Nephron (organoid): ENCODE measurements around the gene MYO15B.

ENCODE experiments used
- H3K27ac Mint-ChIP-seq, 3 experiments: 2 replicates each; pipeline ENCODE4 v1.8.0; 2020; ENCODE audit warnings: mixed read lengths in 3 of 3, mild to moderate bottlenecking in 2 of 3, moderate library complexity in 1 of 3
- H3K27me3 Mint-ChIP-seq: 2 replicates; pipeline ENCODE4 v1.8.0; 2021; ENCODE audit warnings: low read depth, mild to moderate bottlenecking, moderate library complexity, mixed read lengths
- H3K36me3 Mint-ChIP-seq: 2 replicates; pipeline ENCODE4 v1.8.0; 2020; ENCODE audit warnings: low read depth, mixed read lengths
- H3K4me1 Mint-ChIP-seq: 2 replicates; pipeline ENCODE4 v1.8.0; 2020; ENCODE audit warnings: mixed read lengths
- H3K4me3 Mint-ChIP-seq, 3 experiments: 2 replicates each; pipeline ENCODE4 v1.8.0; 2020; ENCODE audit warnings: mild to moderate bottlenecking in 3 of 3, mixed read lengths in 3 of 3, moderate library complexity in 2 of 3
- H3K9me3 Mint-ChIP-seq: 2 replicates; pipeline ENCODE4 v1.8.0; 2020; ENCODE audit warnings: mixed read lengths
- TF ChIP-seq, protein P1 (sequence below), 3 experiments: fragments of 200-600 bp; sonication (generic); IDR thresholded peaks; one replicate each; pipeline ENCODE4 v1.5.0; 2021; ENCODE audit warnings: antibody characterized with exemption in 3 of 3; ENCODE audit not compliant: unreplicated experiment in 3 of 3

MYO15B gene

DNA sequence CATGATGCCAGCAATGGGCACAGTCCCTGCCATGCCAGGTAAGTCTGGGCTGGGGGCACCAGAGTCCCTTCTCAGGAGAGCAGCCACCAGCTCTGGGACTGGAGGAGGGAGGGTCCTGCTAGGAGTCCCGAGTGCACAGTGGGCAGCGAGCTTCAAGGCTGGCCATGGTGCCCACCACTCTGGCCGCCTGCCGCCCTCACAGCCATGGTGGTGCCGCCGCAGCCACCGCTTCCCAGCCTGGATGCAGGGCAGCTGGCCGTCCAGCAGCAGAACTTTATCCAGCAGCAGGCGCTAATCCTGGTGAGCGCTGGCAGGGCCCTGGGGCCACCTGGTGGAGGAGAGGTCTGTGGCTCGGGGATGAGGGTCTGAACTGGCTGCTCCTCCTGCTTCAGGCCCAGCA lies 27.7 kb downstream of the MYO15B start:
- Mint-ChIP-seq H3K36me3 (no peaks in the 10 kb centered on the region), H3K27me3 (peaks cover 3% of the 10 kb centered on the region), H3K4me3 (no peak overlapping the region), H3K4me1 (no peaks in the 10 kb centered on the region), H3K9me3 (no peaks in the 10 kb centered on the region), H3K27ac (no peak overlapping the region)
- TF ChIP-seq, protein P1, sequence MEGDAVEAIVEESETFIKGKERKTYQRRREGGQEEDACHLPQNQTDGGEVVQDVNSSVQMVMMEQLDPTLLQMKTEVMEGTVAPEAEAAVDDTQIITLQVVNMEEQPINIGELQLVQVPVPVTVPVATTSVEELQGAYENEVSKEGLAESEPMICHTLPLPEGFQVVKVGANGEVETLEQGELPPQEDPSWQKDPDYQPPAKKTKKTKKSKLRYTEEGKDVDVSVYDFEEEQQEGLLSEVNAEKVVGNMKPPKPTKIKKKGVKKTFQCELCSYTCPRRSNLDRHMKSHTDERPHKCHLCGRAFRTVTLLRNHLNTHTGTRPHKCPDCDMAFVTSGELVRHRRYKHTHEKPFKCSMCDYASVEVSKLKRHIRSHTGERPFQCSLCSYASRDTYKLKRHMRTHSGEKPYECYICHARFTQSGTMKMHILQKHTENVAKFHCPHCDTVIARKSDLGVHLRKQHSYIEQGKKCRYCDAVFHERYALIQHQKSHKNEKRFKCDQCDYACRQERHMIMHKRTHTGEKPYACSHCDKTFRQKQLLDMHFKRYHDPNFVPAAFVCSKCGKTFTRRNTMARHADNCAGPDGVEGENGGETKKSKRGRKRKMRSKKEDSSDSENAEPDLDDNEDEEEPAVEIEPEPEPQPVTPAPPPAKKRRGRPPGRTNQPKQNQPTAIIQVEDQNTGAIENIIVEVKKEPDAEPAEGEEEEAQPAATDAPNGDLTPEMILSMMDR (IDR thresholded peaks at IDR 0.05; ENCODE audit: unreplicated experiment in 3 of 3) = no peak

DNA sequence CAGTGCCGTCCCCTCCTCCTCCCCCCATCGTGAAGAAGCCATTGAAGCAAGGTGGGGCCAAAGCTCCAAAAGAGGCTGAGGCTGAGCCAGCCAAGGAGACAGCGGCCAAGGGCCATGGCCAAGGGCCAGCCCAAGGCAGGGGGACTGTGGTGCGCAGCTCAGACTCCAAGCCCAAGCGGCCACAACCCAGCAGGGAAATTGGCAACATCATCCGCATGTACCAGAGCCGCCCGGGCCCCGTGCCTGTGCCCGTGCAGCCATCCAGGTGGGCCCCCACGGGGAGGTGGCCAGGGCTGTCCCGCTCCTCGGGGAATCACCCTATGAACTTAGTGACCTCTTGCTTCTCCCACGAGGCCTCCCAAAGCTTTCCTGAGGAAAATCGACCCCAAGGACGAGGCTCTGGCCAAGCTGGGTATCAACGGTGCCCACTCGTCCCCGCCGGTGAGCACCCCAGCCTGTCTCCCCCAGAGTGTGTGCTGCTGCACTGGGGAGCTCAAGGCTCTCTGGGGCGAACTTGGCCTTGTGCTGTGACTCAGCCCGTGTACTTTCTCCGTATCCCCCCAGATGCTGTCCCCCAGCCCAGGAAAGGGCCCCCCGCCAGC lies 29.0 kb downstream of the MYO15B start:
- no peaks in the 10 kb centered on the region for H3K36me3 Mint-ChIP-seq
- H3K27me3 Mint-ChIP-seq = peaks cover 3% of the 10 kb centered on the region
- TF ChIP-seq, protein P1 (IDR thresholded peaks at IDR 0.05; ENCODE audit: unreplicated experiment in 3 of 3) = no peak
- no peaks in the 10 kb centered on the region for H3K4me1 Mint-ChIP-seq
- no peaks in the 10 kb centered on the region for H3K9me3 Mint-ChIP-seq
- H3K4me3 Mint-ChIP-seq = no peak overlapping the region
- no peak overlapping the region for H3K27ac Mint-ChIP-seq

DNA sequence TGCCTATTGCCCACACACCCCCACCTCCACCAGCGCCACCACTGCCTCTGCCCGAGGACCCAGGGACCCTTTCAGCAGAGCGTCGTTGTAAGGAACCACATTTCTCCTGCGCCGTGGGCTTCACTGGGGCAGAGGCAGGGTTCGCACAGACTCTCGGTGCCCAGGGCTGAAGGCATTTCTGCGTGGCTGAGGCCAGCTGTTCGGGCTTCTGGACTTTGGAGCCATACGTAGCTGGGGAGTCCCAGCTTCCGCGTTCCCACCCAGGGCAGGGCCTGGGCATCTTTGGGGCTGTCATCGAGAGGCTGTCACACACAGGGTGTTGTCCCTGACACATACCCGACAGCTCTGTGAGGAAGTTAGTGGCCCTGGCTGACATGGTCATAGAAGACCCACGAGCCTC lies 29.6 kb downstream of the MYO15B start:
- Mint-ChIP-seq H3K9me3 (no peaks in the 10 kb centered on the region), H3K4me1 (peaks cover 4% of the 10 kb centered on the region), H3K27ac (no peak overlapping the region), H3K27me3 (peaks cover 3% of the 10 kb centered on the region), H3K4me3 (no peak overlapping the region), H3K36me3 (no peaks in the 10 kb centered on the region)
- TF ChIP-seq, protein P1 (IDR thresholded peaks at IDR 0.05; ENCODE audit: unreplicated experiment in 3 of 3) = no peak

DNA sequence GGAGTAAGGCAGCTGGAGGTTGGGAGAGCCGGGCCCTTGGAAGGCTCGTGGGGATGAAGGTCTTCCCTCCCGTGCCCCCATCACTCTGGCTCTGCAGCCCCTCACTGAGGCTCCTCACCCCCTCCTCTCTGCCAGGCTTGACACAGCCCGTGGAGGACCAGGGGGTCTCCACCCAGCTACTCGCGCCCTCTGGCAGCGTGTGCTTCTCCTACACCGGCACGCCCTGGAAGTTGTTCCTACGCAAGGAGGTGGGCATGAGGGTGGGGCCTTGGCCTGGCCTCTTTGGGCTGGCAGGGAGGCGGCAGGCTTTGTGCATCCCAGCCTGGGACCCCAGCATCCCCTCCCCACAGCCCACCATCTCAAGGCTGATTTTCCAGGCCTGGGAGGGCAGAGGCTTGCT lies 30.1 kb downstream of the MYO15B start:
- no peaks in the 10 kb centered on the region for H3K36me3 Mint-ChIP-seq

DNA sequence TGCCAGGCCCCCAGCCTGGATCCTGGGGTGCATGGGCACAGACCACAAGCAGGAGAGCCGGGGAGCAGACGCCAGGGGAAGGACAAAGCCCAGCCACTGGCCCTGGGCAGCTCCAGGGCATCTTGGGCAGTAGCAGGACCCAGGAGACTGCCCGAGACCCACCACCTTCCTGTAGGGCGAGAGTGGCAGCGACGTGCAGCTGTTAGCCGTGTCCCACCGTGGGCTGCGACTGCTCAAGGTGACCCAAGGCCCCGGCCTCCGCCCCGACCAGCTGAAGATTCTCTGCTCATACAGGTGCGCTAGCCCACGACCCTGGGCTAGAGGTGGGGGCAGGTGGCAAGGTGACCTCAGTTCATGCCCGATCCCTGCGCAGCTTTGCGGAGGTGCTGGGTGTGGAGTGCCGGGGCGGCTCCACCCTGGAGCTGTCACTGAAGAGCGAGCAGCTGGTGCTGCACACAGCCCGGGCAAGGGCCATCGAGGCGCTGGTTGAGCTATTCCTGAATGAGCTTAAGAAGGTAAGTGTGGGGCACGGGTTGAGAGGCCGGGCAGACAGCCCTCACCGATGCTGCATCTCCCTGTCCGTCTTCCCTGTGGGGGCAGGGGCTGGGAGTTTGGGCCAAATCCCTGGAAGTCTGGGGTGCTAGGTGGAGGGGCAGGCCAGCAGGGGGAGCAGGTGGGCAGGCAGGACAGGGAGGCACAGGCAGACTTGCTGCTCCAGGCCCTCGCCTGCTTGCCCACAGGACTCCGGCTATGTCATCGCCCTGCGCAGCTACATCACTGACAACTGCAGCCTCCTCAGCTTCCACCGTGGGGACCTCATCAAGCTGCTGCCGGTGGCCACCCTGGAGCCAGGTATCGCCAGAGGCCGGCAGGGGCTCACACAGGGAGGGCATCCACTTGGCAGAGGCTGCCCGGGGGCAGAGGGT lies 32.2 kb downstream of the MYO15B start:
- Mint-ChIP-seq H3K36me3 (no peaks in the 10 kb centered on the region), H3K4me1 (peaks cover 10% of the 10 kb centered on the region), H3K27me3 (no peaks in the 10 kb centered on the region), H3K27ac (no peak overlapping the region), H3K4me3 (no peak overlapping the region), H3K9me3 (no peaks in the 10 kb centered on the region)
- TF ChIP-seq, protein P1 (IDR thresholded peaks at IDR 0.05; ENCODE audit: unreplicated experiment in 3 of 3) = peak; percentile 32 to 50 (median 37)

More for the DNA sequence above, 30.1 kb downstream of the MYO15B start:
- Mint-ChIP-seq H3K4me1 (peaks cover 9% of the 10 kb centered on the region), H3K27me3 (peaks cover 3% of the 10 kb centered on the region), H3K4me3 (no peak overlapping the region), H3K27ac (no peak overlapping the region), H3K9me3 (no peaks in the 10 kb centered on the region)
- TF ChIP-seq, protein P1 (IDR thresholded peaks at IDR 0.05; ENCODE audit: unreplicated experiment in 3 of 3) = no peak
